Stimulated activated naive B cell treated with anti-CD40 and anti-IgM and Interleukin-4, amounts not matched to agents 10 μg/mL and 1 μg/mL and 100 μg/mL, for 72 hours (primary cell): ENCODE measurements around the gene ESYT2.
"Not testable (repeated sequence)": the region's sequence is repeated elsewhere in the genome, so short reads cannot be mapped to it uniquely, and the experiment has no call there.

ENCODE experiments used
- ATAC-seq, 2 donors: fragments of 150-1000 bp; cut with Tn5 transposase; replicated peaks; 2 replicates each; pipeline ENCODE4 v1.10.0; 2021; ENCODE audit warnings: moderate library complexity in 1 of 2
- DNase-seq: peaks from one replicate; pipeline ENCODE4 v3.0.0; 2021
- H3K27ac Mint-ChIP-seq: one replicate; pipeline ENCODE4 v1.8.0; 2022; ENCODE audit warnings: mild to moderate bottlenecking, mixed read lengths
- H3K27me3 Mint-ChIP-seq, 2 donors: one replicate each; pipeline ENCODE4 v1.8.0; 2022; ENCODE audit warnings: mixed read lengths in 2 of 2
- H3K36me3 Mint-ChIP-seq, 2 donors: one replicate each; pipeline ENCODE4 v1.8.0; 2022; ENCODE audit warnings: mixed read lengths in 2 of 2, mild to moderate bottlenecking in 1 of 2
- H3K4me1 Mint-ChIP-seq, 2 donors: one replicate each; pipeline ENCODE4 v1.8.0; 2022; ENCODE audit warnings: mixed read lengths in 2 of 2, mild to moderate bottlenecking in 1 of 2
- H3K4me3 Mint-ChIP-seq, 2 donors: one replicate each; pipeline ENCODE4 v1.8.0; 2022; ENCODE audit warnings: mild to moderate bottlenecking in 2 of 2, mixed read lengths in 2 of 2, moderate library complexity in 1 of 2
- H3K9me3 Mint-ChIP-seq, 2 donors: one replicate each; pipeline ENCODE4 v1.8.0; 2022; ENCODE audit warnings: mixed read lengths in 2 of 2, mild to moderate bottlenecking in 1 of 2

Gene ESYT2

DNA sequence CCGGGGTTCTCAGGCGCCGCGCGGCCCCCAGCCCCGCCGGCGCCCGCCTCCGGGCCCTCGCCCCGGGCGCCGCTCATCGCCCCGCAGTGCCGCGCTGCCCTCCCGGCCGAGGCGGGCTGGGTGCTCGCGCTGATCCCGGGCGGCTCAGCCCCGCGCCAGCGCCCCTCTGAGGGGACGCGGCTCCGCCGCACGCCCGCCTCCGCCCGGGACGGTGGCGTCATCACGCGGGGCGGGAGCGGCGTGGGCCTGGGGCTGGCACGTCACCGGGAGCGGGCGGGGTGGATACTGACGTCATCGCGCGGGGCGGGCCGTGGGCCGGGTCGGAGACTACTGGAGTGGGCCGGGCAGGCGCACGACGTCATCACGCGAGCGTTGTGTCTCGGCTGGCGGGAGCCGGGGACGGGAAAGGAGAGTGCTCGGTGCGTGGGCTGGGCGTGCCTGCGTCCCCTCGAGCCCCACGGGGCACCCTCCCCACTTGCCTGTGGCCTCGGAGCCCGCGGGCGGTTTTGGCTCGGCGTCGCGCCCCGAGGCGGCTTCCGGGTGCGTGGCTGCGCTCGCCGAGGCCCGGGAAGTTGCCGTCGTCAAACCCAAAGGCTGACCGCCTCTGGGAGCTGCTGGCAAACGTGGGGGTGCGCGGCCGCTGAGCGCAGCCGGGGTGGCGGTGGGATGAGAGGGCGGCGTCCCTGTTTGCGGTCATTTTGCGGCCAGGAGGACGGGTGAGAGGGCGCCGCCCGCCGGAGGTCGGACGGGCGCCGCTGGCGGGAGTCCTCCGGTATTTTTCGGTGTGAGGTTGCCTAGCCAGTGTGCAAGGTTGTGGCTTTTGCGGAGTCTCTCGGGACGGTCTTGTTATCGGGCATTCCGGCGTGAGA lies at the start of gene ESYT2:
ESYT2 (minus strand) TSS at position 168 of the 869 bp plus-strand sequence; CDS start at position 77, 91 bp downstream.
- Mint-ChIP-seq H3K4me1 (peaks cover 11 to 12% of the 10 kb centered on the region in 2 donors), H3K4me3 (peak within 1 kb of the TSS; percentile 81 to 85), H3K27me3 (no peaks in the 10 kb centered on the region), H3K36me3 (peaks cover 0 to 3% of the 10 kb centered on the region in 2 donors), H3K9me3 (no peaks in the 10 kb centered on the region), H3K27ac (peak within 1 kb of the TSS; percentile 96)
- DNase-seq (peak; percentile 99), ATAC-seq (peak; percentile 84 to 91)

- H3K27me3 Mint-ChIP-seq, H3K27ac Mint-ChIP-seq, H3K4me3 Mint-ChIP-seq, H3K9me3 Mint-ChIP-seq, H3K4me1 Mint-ChIP-seq, DNase-seq, ATAC-seq: not testable (repeated sequence)
- peaks cover 31 to 59% of the 10 kb centered on the region in 2 donors for H3K36me3 Mint-ChIP-seq
Observed at GRCh38 chr7:158878151-158879079, 49.1 kb upstream of the ESYT2 start.

GRCh38 chr7:158876984-158877383 lies 47.7 kb upstream of the ESYT2 start:
- no peak for DNase-seq
- Mint-ChIP-seq H3K4me3 (no peak overlapping the region), H3K4me1 (peaks cover 0 to 8% of the 10 kb centered on the region in 2 donors), H3K27me3 (no peaks in the 10 kb centered on the region), H3K36me3 (peaks cover 30 to 55% of the 10 kb centered on the region in 2 donors), H3K9me3 (no peaks in the 10 kb centered on the region), H3K27ac (no peak overlapping the region)
- ATAC-seq = no peak

DNA sequence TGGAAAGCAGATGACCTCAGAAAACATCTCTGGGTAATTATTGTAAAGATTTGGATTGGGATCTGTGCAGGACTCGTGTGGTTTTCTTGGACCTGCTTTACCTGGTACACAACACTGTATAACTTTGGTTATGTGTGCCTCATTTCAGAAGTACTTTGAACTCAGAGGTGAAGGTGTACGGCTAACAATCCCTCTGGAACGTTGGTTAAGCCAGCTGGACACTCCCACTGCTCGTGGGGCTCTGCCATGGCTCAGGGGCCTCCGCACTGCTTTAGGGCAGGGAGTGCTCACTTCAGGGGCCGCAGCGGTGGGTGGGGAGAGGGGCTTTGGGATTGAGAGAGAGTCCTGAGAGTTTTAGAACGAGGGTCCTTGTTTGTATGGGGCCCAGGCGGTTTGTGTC lies 40.6 kb upstream of the ESYT2 start:
- no peaks in the 10 kb centered on the region for H3K27me3 Mint-ChIP-seq

GRCh38 chr7:158868764-158869410 lies 39.6 kb upstream of the ESYT2 start:
- H3K27ac Mint-ChIP-seq = no peak overlapping the region
- H3K4me3 Mint-ChIP-seq = no peak overlapping the region
- ATAC-seq = no peak
- peaks cover 15 to 16% of the 10 kb centered on the region in 2 donors for H3K36me3 Mint-ChIP-seq
- no peaks in the 10 kb centered on the region for H3K27me3 Mint-ChIP-seq
- H3K9me3 Mint-ChIP-seq = no peaks in the 10 kb centered on the region
- DNase-seq = no peak
- peaks cover 31 to 33% of the 10 kb centered on the region in 2 donors for H3K4me1 Mint-ChIP-seq

More for the DNA sequence above, 40.6 kb upstream of the ESYT2 start:
- Mint-ChIP-seq H3K27ac (no peak overlapping the region), H3K36me3 (peaks cover 19 to 24% of the 10 kb centered on the region in 2 donors), H3K4me1 (peaks cover 23 to 24% of the 10 kb centered on the region in 2 donors), H3K9me3 (no peaks in the 10 kb centered on the region), H3K4me3 (no peak overlapping the region)
- ATAC-seq = no peak
- DNase-seq = no peak

GRCh38 chr7:158867214-158867984 lies 38.1 kb upstream of the ESYT2 start:
- no peak for DNase-seq
- Mint-ChIP-seq H3K27ac (no peak overlapping the region), H3K4me3 (no peak overlapping the region), H3K9me3 (no peaks in the 10 kb centered on the region), H3K36me3 (peaks cover 11 to 16% of the 10 kb centered on the region in 2 donors), H3K4me1 (peaks cover 34 to 43% of the 10 kb centered on the region in 2 donors), H3K27me3 (no peaks in the 10 kb centered on the region)
- no peak for ATAC-seq

DNA sequence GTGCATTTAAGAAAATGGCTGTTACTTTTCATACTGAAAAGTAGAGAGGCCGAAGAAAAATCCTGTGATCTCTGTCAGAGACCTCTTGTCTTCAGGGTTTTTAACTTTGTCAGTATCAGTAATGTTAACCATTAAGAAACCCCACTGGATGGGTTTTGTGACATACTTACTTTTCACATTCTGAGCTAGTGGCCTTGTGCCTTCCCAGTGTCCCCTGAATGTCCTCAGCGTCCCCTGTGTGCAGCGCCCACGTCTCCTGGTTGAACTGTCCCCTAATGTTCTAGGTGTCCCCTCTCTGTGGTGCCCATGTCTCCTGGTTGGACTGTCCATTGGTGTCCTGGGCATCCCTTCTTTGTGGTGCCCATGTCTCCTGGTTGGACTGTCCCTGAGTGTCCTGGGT lies 36.7 kb upstream of the ESYT2 start:
- H3K4me3 Mint-ChIP-seq = no peak overlapping the region
- H3K36me3 Mint-ChIP-seq = peaks cover 2 to 6% of the 10 kb centered on the region in 2 donors
- ATAC-seq (no peak), DNase-seq (no peak)
- H3K4me1 Mint-ChIP-seq = peaks cover 31 to 39% of the 10 kb centered on the region in 2 donors
- H3K9me3 Mint-ChIP-seq = no peaks in the 10 kb centered on the region
- H3K27ac Mint-ChIP-seq = no peak overlapping the region
- H3K27me3 Mint-ChIP-seq = no peaks in the 10 kb centered on the region

DNA sequence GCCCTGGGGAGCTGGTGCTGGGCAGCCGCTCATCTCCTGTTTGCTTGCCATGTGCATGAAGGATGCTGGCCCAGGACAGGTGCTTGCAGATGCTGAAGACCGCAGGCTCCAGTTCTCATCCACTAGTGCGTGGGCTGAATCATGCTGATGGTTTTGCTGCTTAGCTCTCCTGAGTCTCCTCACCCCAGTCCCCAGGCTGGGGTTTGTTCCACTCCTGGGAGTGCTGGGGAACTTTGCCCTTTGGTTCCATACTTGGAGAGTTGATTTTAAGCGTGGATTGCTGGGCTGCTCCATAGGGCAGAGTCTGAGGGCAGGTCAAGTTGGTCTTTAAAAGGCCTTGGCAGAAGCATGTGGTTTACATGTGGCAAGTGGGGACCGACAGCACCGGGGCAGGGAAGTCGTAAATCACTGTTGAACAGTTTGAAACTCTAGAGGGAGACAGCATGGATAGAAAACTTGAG lies 36.2 kb upstream of the ESYT2 start:
- Mint-ChIP-seq H3K4me3 (no peak overlapping the region), H3K4me1 (peaks cover 31 to 37% of the 10 kb centered on the region in 2 donors), H3K9me3 (no peaks in the 10 kb centered on the region), H3K36me3 (peaks cover 0 to 5% of the 10 kb centered on the region in 2 donors), H3K27me3 (no peaks in the 10 kb centered on the region), H3K27ac (peak overlapping the region; percentile 25)
- DNase-seq = no peak
- no peak for ATAC-seq

- DNase-seq = no peak
- peak overlapping the region; percentile 92 for H3K27ac Mint-ChIP-seq
- no peak for ATAC-seq
- no peaks in the 10 kb centered on the region for H3K27me3 Mint-ChIP-seq
- H3K4me3 Mint-ChIP-seq = peak overlapping the region in 1 of 2 donors; percentile 87
- peaks cover 31 to 37% of the 10 kb centered on the region in 2 donors for H3K4me1 Mint-ChIP-seq
- H3K36me3 Mint-ChIP-seq = peaks cover 0 to 5% of the 10 kb centered on the region in 2 donors
- no peaks in the 10 kb centered on the region for H3K9me3 Mint-ChIP-seq
Observed at GRCh38 chr7:158864833-158865232, 35.5 kb upstream of the ESYT2 start.

DNA sequence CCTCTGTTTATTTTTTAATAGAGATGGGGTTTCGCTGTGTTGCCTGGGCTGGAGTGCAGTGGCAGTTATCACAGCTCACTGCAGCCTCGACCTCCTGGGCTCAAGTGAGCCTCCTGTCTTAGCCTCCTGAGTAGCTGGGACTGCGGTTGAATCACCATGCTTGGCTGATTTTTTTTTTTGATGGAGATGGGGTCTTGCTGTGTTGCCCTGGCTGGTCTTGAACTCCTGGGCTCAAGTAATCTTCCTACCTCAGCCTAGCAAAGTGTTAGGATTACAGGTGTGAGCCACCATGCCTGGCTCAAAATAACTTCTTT lies 35.2 kb upstream of the ESYT2 start:
- peaks cover 0 to 5% of the 10 kb centered on the region in 2 donors for H3K36me3 Mint-ChIP-seq
- H3K27ac Mint-ChIP-seq = peak overlapping the region; percentile 92
- peak overlapping the region; percentile 83 to 87 for H3K4me3 Mint-ChIP-seq
- peaks cover 31 to 37% of the 10 kb centered on the region in 2 donors for H3K4me1 Mint-ChIP-seq
- ATAC-seq = no peak
- H3K9me3 Mint-ChIP-seq = no peaks in the 10 kb centered on the region
- H3K27me3 Mint-ChIP-seq = no peaks in the 10 kb centered on the region
- DNase-seq = no peak

- peak; percentile 68 to 75 for ATAC-seq
- Mint-ChIP-seq H3K36me3 (peaks cover 2 to 5% of the 10 kb centered on the region in 2 donors), H3K4me1 (peaks cover 31 to 40% of the 10 kb centered on the region in 2 donors), H3K4me3 (peak overlapping the region; percentile 83 to 87), H3K9me3 (no peaks in the 10 kb centered on the region), H3K27me3 (no peaks in the 10 kb centered on the region), H3K27ac (peak overlapping the region; percentile 92)
- DNase-seq = no peak
Observed at GRCh38 chr7:158863611-158864506, 34.5 kb upstream of the ESYT2 start.

DNA sequence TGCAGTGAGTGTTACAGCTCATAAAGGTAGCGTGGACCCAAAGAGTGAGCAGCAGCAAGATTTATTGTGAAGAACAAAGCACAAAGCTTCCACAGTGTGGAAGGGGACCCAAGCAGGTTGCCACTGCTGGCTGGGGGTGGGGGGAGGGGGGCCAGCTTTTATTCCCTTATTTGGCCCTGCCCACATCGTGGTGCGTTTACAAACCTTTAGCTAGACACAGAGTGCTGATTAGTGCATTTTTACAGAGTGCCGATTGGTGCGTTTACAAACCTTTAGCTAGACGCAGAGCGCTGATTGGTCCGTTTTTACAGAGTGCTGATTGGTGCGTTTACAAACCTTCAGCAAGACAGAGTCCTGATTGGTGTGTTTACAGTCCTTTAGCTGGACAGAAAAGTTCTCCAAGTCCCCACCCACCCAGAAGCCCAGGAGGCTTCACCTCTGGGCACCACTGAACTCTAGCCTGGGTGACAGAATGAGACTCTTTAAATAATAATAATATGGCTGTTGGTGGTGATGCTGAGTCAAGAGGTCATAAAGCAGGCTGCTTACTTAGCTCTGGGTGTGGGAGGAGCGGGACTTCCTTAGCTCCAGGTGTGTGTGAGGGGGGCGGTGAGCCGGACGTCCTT lies 33.8 kb upstream of the ESYT2 start:
- not testable (repeated sequence) for H3K36me3 Mint-ChIP-seq, H3K9me3 Mint-ChIP-seq, H3K27me3 Mint-ChIP-seq
- H3K27ac Mint-ChIP-seq = peak overlapping the region; percentile 92
- H3K4me1 Mint-ChIP-seq = peaks cover 26 to 46% of the 10 kb centered on the region in 2 donors
- ATAC-seq = peak; percentile 65 to 71
- peak overlapping the region; percentile 83 to 87 for H3K4me3 Mint-ChIP-seq
- peak; percentile 18 for DNase-seq
